ENCODE data around the gene MPDU1. TPM values are rescaled to one million over a fixed set of nuclear protein-coding genes. Genes with fewer than 3 reads are reported as not detected.
A peak's percentile ranks its signal among the peaks of the same experiment; 100 is the strongest.

The MPDU1 gene
- total RNA-seq (2014; rRNA removed) (71.0 and 94.1 TPM in 2 replicates), Bru-seq, nascent RNA (percentile 65 among the genes with signal in this experiment), BruChase-seq, experiment 1, labeled RNA remaining after a 6-hour chase (percentile 82 among the genes with signal in this experiment), BruChase-seq, experiment 2, labeled RNA remaining after a 2-hour chase (percentile 71 among the genes with signal in this experiment)
- long read RNA-seq, transcript MPDU1-201 (7 exons, 1,601 nt) = major isoform, 7 of 29 reads
- long read RNA-seq, partial matches to known transcripts = 1 of 29 reads
- long read RNA-seq, other reads (novel, unspliced or antisense) = 11 of 29 reads

GRCh38 chr17:7583253-7584109, at the start of gene MPDU1:
TSS of gene MPDU1 (plus strand) at chr17:7583852. CDS start at chr17:7583863, 11 bp downstream.
- ChIA-PET CTCF (interaction anchor here (1.1 kb wide), 1 partner anchor 24 kb away, joined by 3 read pairs; no protein-coding TSS in a partner anchor), POLR2A (ENCODE audit: unreplicated experiment) (interaction anchor here (0.5 to 1.0 kb wide), 4 partner anchors 32 to 627 kb away, joined by 3 to 4 read pairs (median 4); no protein-coding TSS in a partner anchor)
- Histone ChIP-seq H3K27ac (ENCODE audit: low read length) (peak within 1 kb of the TSS; percentile 90), H3K79me2 (ENCODE audit: low read length) (peaks cover 48% of the 10 kb centered on the region), H3F3A (ENCODE audit: low read length, unreplicated experiment) (peaks cover 6% of the 10 kb centered on the region), H3K36me3 (ENCODE audit: low read depth, low read length) (no peaks in the 10 kb centered on the region), H3K9me3 (ENCODE audit: low read length) (no peaks in the 10 kb centered on the region), H3K4me2 (ENCODE audit: low read length) (peak within 1 kb of the TSS; percentile 90), H2AFZ (ENCODE audit: low read length) (peak within 1 kb of the TSS; percentile 71), H3K4me3 (ENCODE audit: low read length) (peak within 1 kb of the TSS; percentile 81), H3K27me3 (ENCODE audit: low read length) (no peaks in the 10 kb centered on the region), H4K20me1 (ENCODE audit: low read length) (no peaks in the 10 kb centered on the region; the same call in 1 of the 2 replicates), H3K9me2 (replicated peaks; ENCODE audit: low read length) (no peaks in the 10 kb centered on the region), H3K4me1 (ENCODE audit: insufficient read depth, low read length) (peaks cover 46% of the 10 kb centered on the region), H3K9ac (ENCODE audit: low read length) (peak within 1 kb of the TSS; percentile 96)
- intact Hi-C loops (cut with micrococcal nuclease) = no loop called here
- TSS peak; percentile 71 for BruUV-seq (replicated peaks)
- ATAC-seq (peak; percentile 46), DNase-seq (peak; percentile 91)
- no peak for TF ChIP-seq EZH2 (IDR thresholded peaks at IDR 0.05; ENCODE audit: low read length, unreplicated experiment)
- no peak for TF ChIP-seq EZH2phosphoT487 (IDR thresholded peaks at IDR 0.05; ENCODE audit: borderline replicate concordance, low read length)
- no peak for TF ChIP-seq CTCF (conservative IDR thresholded peaks at IDR 0.05; ENCODE audit: low read depth, low read length)

GRCh38 chr17:7538050-7538449, 45.6 kb upstream of the MPDU1 start:
- Histone ChIP-seq H3K4me2 (ENCODE audit: low read length) (no peak overlapping the region), H3K79me2 (ENCODE audit: low read length) (no peaks in the 10 kb centered on the region), H4K20me1 (ENCODE audit: low read length) (no peaks in the 10 kb centered on the region), H3K27ac (ENCODE audit: low read length) (no peak overlapping the region), H3K9me3 (ENCODE audit: low read length) (no peaks in the 10 kb centered on the region), H3F3A (ENCODE audit: low read length, unreplicated experiment) (no peaks in the 10 kb centered on the region), H3K36me3 (ENCODE audit: low read depth, low read length) (no peaks in the 10 kb centered on the region), H2AFZ (ENCODE audit: low read length) (no peak overlapping the region), H3K4me3 (ENCODE audit: low read length) (no peak overlapping the region), H3K4me1 (ENCODE audit: insufficient read depth, low read length) (no peaks in the 10 kb centered on the region), H3K9me2 (replicated peaks; ENCODE audit: low read length) (no peaks in the 10 kb centered on the region), H3K27me3 (ENCODE audit: low read length) (no peaks in the 10 kb centered on the region), H3K9ac (ENCODE audit: low read length) (no peak overlapping the region)
- no TSS peak for BruUV-seq (replicated peaks)
- TF ChIP-seq CTCF (conservative IDR thresholded peaks at IDR 0.05; ENCODE audit: low read depth, low read length) (no peak), EZH2phosphoT487 (IDR thresholded peaks at IDR 0.05; ENCODE audit: borderline replicate concordance, low read length) (no peak), EZH2 (IDR thresholded peaks at IDR 0.05; ENCODE audit: low read length, unreplicated experiment) (no peak)
- DNase-seq (no peak), ATAC-seq (no peak)
- ChIA-PET CTCF (no interaction called here), POLR2A (ENCODE audit: unreplicated experiment) (no interaction called here)
- intact Hi-C loops (cut with micrococcal nuclease) = no loop called here
